GM19099 (cell line): ENCODE data around the gene OR4Q2.

Experiments
- POLR2A ChIP-seq: IDR thresholded peaks from 3 replicates; pipeline ENCODE4 v1.6.1; 2011; ENCODE audit warnings: low read depth; ENCODE audit not compliant: insufficient read length; ENCODE audit errors: extremely low read depth

OR4Q2 gene

GRCh38 chr14:20001863-20002262, at the start of gene OR4Q2:
OR4Q2 (plus strand) TSS chr14:20002163.
- no peak for TF ChIP-seq POLR2A

GRCh38 chr14:19974844-19975243, 27.1 kb upstream of the OR4Q2 start:
- TF ChIP-seq POLR2A = no peak

GRCh38 chr14:19975291-19975690, 26.7 kb upstream of the OR4Q2 start, which contains the start of gene OR4K15:
OR4K15 (plus strand) TSS chr14:19975591; CDS start chr14:19975591, 0 bp downstream.
- TF ChIP-seq POLR2A = no peak

GRCh38 chr14:19993438-19993837, 8.5 kb upstream of the OR4Q2 start:
- TF ChIP-seq POLR2A = no peak

GRCh38 chr14:20002319-20002718, 356 bp downstream of the OR4Q2 start:
- no peak for TF ChIP-seq POLR2A

- no peak for TF ChIP-seq POLR2A
Observed at GRCh38 chr14:20008156-20008555, 6.2 kb downstream of the OR4Q2 start.

GRCh38 chr14:20019257-20019865, 17.4 kb downstream of the OR4Q2 start, which contains the start of gene OR4K14:
OR4K14 (minus strand) TSS chr14:20019307; CDS start chr14:20015193, 4,114 bp downstream.
- no peak for TF ChIP-seq POLR2A

GRCh38 chr14:20031058-20031457, 29.1 kb downstream of the OR4Q2 start:
- no peak for TF ChIP-seq POLR2A

- TF ChIP-seq POLR2A = no peak
Observed at GRCh38 chr14:20035449-20035848, 33.5 kb downstream of the OR4Q2 start.

- TF ChIP-seq POLR2A = no peak
Observed at GRCh38 chr14:20035938-20036337, 34.0 kb downstream of the OR4Q2 start, which contains the start of gene OR4K13. OR4K13 (minus strand) TSS chr14:20036038; CDS start chr14:20034758, 1,280 bp downstream.

GRCh38 chr14:20044243-20044642, 42.3 kb downstream of the OR4Q2 start:
- TF ChIP-seq POLR2A = no peak

- TF ChIP-seq POLR2A = no peak
Observed at GRCh38 chr14:20048202-20048601, 46.2 kb downstream of the OR4Q2 start.
